ENCODE data around the gene SLC2A1. TPM values are rescaled to one million over a fixed set of nuclear protein-coding genes. Genes with fewer than 3 reads are reported as not detected.

Gene SLC2A1
- total RNA-seq, 1 donor from 2014 or later = 49.7 TPM

- H3K27me3 Mint-ChIP-seq = no peaks in the 10 kb centered on the region
- H3K27ac Mint-ChIP-seq = no peak overlapping the region
- peaks cover 10% of the 10 kb centered on the region for H3K36me3 Mint-ChIP-seq (ENCODE audit: insufficient read depth)
- no peak overlapping the region for H3K4me3 Mint-ChIP-seq (ENCODE audit: low read depth)
- no peaks in the 10 kb centered on the region for H3K9me3 Mint-ChIP-seq (ENCODE audit: low read depth)
- no peak for TF ChIP-seq CTCF (IDR thresholded peaks at IDR 0.05; ENCODE audit: unreplicated experiment)
- no peak for DNase-seq (ENCODE audit: low spot score, unreplicated experiment)
- H3K4me1 Mint-ChIP-seq (ENCODE audit: low read depth) = peaks cover 11% of the 10 kb centered on the region
These were observed 30.7 kb downstream of the SLC2A1 start for GRCh38 chr1:42927920-42928505.

GRCh38 chr1:42927274-42927841 is 31.3 kb downstream of the SLC2A1 start:
- peaks cover 10% of the 10 kb centered on the region for H3K36me3 Mint-ChIP-seq (ENCODE audit: insufficient read depth)
- TF ChIP-seq CTCF (IDR thresholded peaks at IDR 0.05; ENCODE audit: unreplicated experiment) = no peak
- H3K27me3 Mint-ChIP-seq = no peaks in the 10 kb centered on the region
- no peak for DNase-seq (ENCODE audit: low spot score, unreplicated experiment)
- H3K4me1 Mint-ChIP-seq (ENCODE audit: low read depth) = peaks cover 10% of the 10 kb centered on the region
- no peak overlapping the region for H3K27ac Mint-ChIP-seq
- no peak overlapping the region for H3K4me3 Mint-ChIP-seq (ENCODE audit: low read depth)
- no peaks in the 10 kb centered on the region for H3K9me3 Mint-ChIP-seq (ENCODE audit: low read depth)

GRCh38 chr1:42926879-42927242 is 31.8 kb downstream of the SLC2A1 start:
- Mint-ChIP-seq H3K9me3 (ENCODE audit: low read depth) (no peaks in the 10 kb centered on the region), H3K27me3 (no peaks in the 10 kb centered on the region), H3K27ac (no peak overlapping the region), H3K4me3 (ENCODE audit: low read depth) (no peak overlapping the region), H3K4me1 (ENCODE audit: low read depth) (peaks cover 9% of the 10 kb centered on the region), H3K36me3 (ENCODE audit: insufficient read depth) (peaks cover 10% of the 10 kb centered on the region)
- TF ChIP-seq CTCF (IDR thresholded peaks at IDR 0.05; ENCODE audit: unreplicated experiment) = no peak
- no peak for DNase-seq (ENCODE audit: low spot score, unreplicated experiment)

- H3K9me3 Mint-ChIP-seq (ENCODE audit: low read depth) = no peaks in the 10 kb centered on the region
- peaks cover 9% of the 10 kb centered on the region for H3K4me1 Mint-ChIP-seq (ENCODE audit: low read depth)
- DNase-seq (ENCODE audit: low spot score, unreplicated experiment) = no peak
- no peak for TF ChIP-seq CTCF (IDR thresholded peaks at IDR 0.05; ENCODE audit: unreplicated experiment)
- peaks cover 10% of the 10 kb centered on the region for H3K36me3 Mint-ChIP-seq (ENCODE audit: insufficient read depth)
- H3K27me3 Mint-ChIP-seq = no peaks in the 10 kb centered on the region
- H3K4me3 Mint-ChIP-seq (ENCODE audit: low read depth) = no peak overlapping the region
- H3K27ac Mint-ChIP-seq = no peak overlapping the region
These were observed 32.3 kb downstream of the SLC2A1 start for GRCh38 chr1:42926235-42926878.

GRCh38 chr1:42924851-42925760 is 33.6 kb downstream of the SLC2A1 start:
- Mint-ChIP-seq H3K4me3 (ENCODE audit: low read depth) (peak overlapping the region; percentile 86), H3K36me3 (ENCODE audit: insufficient read depth) (peaks cover 10% of the 10 kb centered on the region), H3K27me3 (no peaks in the 10 kb centered on the region), H3K27ac (peak overlapping the region; percentile 93), H3K9me3 (ENCODE audit: low read depth) (no peaks in the 10 kb centered on the region), H3K4me1 (ENCODE audit: low read depth) (peaks cover 9% of the 10 kb centered on the region)
- TF ChIP-seq CTCF (IDR thresholded peaks at IDR 0.05; ENCODE audit: unreplicated experiment) = no peak
- no peak for DNase-seq (ENCODE audit: low spot score, unreplicated experiment)
